Neural progenitor cell (in vitro differentiated cells): ENCODE measurements around the gene RAB6B. TPM values are rescaled to one million over a fixed set of nuclear protein-coding genes. Genes with fewer than 3 reads are reported as not detected.

Source experiments
- DNase-seq: peaks from one replicate; pipeline ENCODE4 v3.0.0-alpha.2; 2016; ENCODE audit warnings: low spot score
- H2AFZ ChIP-seq: fragments of 200-600 bp; sonication (generic); replicated peaks from 2 replicates; pipeline ENCODE4 v1.6.1; 2016; ENCODE audit warnings: antibody characterized with exemption
- H3F3A ChIP-seq: fragments of 200-600 bp; sonication (generic); 2 replicates; pipeline ENCODE4 v1.6.1; 2016; ENCODE audit warnings: antibody characterized with exemption, low read depth
- H3K27ac ChIP-seq: fragments of 200-600 bp; sonication (generic); 2 replicates; pipeline ENCODE4 v1.5.1; 2016; ENCODE audit warnings: mild to moderate bottlenecking
- H3K27me3 ChIP-seq: fragments of 200-600 bp; sonication (generic); 2 replicates; pipeline ENCODE4 v1.6.1; 2016; ENCODE audit warnings: mild to moderate bottlenecking, moderate library complexity
- H3K36me3 ChIP-seq: fragments of 200-600 bp; sonication (generic); 2 replicates; pipeline ENCODE4 v1.5.1; 2016
- H3K4me1 ChIP-seq: fragments of 200-600 bp; sonication (generic); 2 replicates; pipeline ENCODE4 v1.6.1; 2016; ENCODE audit warnings: mixed run types
- H3K4me2 ChIP-seq: fragments of 200-600 bp; sonication (generic); 2 replicates; pipeline ENCODE4 v1.6.1; 2016
- H3K4me3 ChIP-seq: fragments of 200-600 bp; sonication (generic); 2 replicates; pipeline ENCODE4 v1.5.1; 2016
- H3K79me2 ChIP-seq: fragments of 200-600 bp; sonication (generic); 2 replicates; pipeline ENCODE4 v1.6.1; 2016; ENCODE audit warnings: low read depth
- H3K9ac ChIP-seq: fragments of 200-600 bp; sonication (generic); 2 replicates; pipeline ENCODE4 v1.6.1; 2016
- H3K9me3 ChIP-seq: fragments of 200-600 bp; sonication (generic); 2 replicates; pipeline ENCODE4 v1.5.1; 2016; ENCODE audit warnings: low read depth
- H4K20me1 ChIP-seq: fragments of 200-600 bp; sonication (generic); 2 replicates; pipeline ENCODE4 v1.6.1; 2016; ENCODE audit warnings: low read depth
- H3K27ac Mint-ChIP-seq: 3 replicates; pipeline ENCODE4 v1.8.0; 2021; ENCODE audit warnings: mixed read lengths
- H3K27me3 Mint-ChIP-seq: 2 replicates; pipeline ENCODE4 v1.8.0; 2022; ENCODE audit warnings: low read depth, mild to moderate bottlenecking, inconsistent platforms, moderate library complexity, mixed read lengths; ENCODE audit not compliant: insufficient read depth
- H3K36me3 Mint-ChIP-seq: 3 replicates; pipeline ENCODE4 v1.8.0; 2021; ENCODE audit warnings: mixed read lengths
- H3K4me1 Mint-ChIP-seq: 3 replicates; pipeline ENCODE4 v1.8.0; 2021; ENCODE audit warnings: mixed read lengths
- H3K4me3 Mint-ChIP-seq: 3 replicates; pipeline ENCODE4 v1.8.0; 2021; ENCODE audit warnings: mild to moderate bottlenecking, moderate library complexity, mixed read lengths
- H3K9me3 Mint-ChIP-seq: 3 replicates; pipeline ENCODE4 v1.8.0; 2020; ENCODE audit warnings: mixed read lengths
- CTCF ChIP-seq: fragments of 200-600 bp; sonication (generic); IDR thresholded peaks from 2 replicates; pipeline ENCODE4 v1.5.1; 2017; ENCODE audit warnings: antibody characterized with exemption, mild to moderate bottlenecking
- EZH2 ChIP-seq: fragments of 200-600 bp; sonication (generic); IDR thresholded peaks from 2 replicates; pipeline ENCODE4 v1.6.1; 2017; ENCODE audit warnings: antibody characterized with exemption, mild to moderate bottlenecking, moderate library complexity
- EZH2phosphoT487 ChIP-seq: fragments of 200-600 bp; sonication (generic); IDR thresholded peaks from 2 replicates; pipeline ENCODE4 v1.6.1; 2017; ENCODE audit warnings: antibody characterized with exemption
- total RNA-seq: library from RNA; depleted of rRNA; stranded (reverse); fragments of >200 nt; gene quantifications from 2 replicates; pipeline ENCODE4 v1.2.3, GENCODE V29; 2015; ENCODE audit warnings: low replicate concordance

RAB6B gene
- 7.7 and 10.1 TPM in 2 replicates for total RNA-seq

- peak within 1 kb of the TSS; percentile 90 for H3K4me3 Mint-ChIP-seq
Observed at GRCh38 chr3:133895208-133896001, at the start of gene RAB6B. RAB6B (minus strand) TSS chr3:133895882; CDS start chr3:133895466, 416 bp downstream.

GRCh38 chr3:133944641-133945380, 49.1 kb upstream of the RAB6B start:
- Histone ChIP-seq H3K9ac (no peak overlapping the region), H3K9me3 (no peaks in the 10 kb centered on the region), H2AFZ (no peak overlapping the region), H3K36me3 (no peaks in the 10 kb centered on the region), H4K20me1 (no peaks in the 10 kb centered on the region), H3K79me2 (no peaks in the 10 kb centered on the region), H3K27me3 (no peaks in the 10 kb centered on the region), H3K4me1 (no peaks in the 10 kb centered on the region), H3K4me3 (no peak overlapping the region), H3K27ac (no peak overlapping the region), H3K4me2 (no peak overlapping the region), H3F3A (no peaks in the 10 kb centered on the region)
- TF ChIP-seq EZH2phosphoT487, result no peak
- TF ChIP-seq EZH2, result no peak
- no peak for TF ChIP-seq CTCF
- H3K36me3 Mint-ChIP-seq, result no peaks in the 10 kb centered on the region
- DNase-seq, result no peak
- H3K27me3 Mint-ChIP-seq, result peaks cover 14% of the 10 kb centered on the region
- H3K4me3 Mint-ChIP-seq, result peak overlapping the region; percentile 52
- no peaks in the 10 kb centered on the region for H3K9me3 Mint-ChIP-seq
- peaks cover 6% of the 10 kb centered on the region for H3K4me1 Mint-ChIP-seq
- no peak overlapping the region for H3K27ac Mint-ChIP-seq

More at GRCh38 chr3:133895208-133896001, at the start of gene RAB6B:
- H3K9ac ChIP-seq, result peak within 1 kb of the TSS; percentile 21
- no peaks in the 10 kb centered on the region for H3F3A ChIP-seq
- H3K27ac ChIP-seq, result no peak within 1 kb of the TSS
- H3K36me3 Mint-ChIP-seq, result no peaks in the 10 kb centered on the region
- no peaks in the 10 kb centered on the region for H3K9me3 Mint-ChIP-seq
- TF ChIP-seq EZH2, result peak; percentile 50
- TF ChIP-seq EZH2phosphoT487, result peak; percentile 36
- TF ChIP-seq CTCF, result no peak
- peak within 1 kb of the TSS; percentile 98 for H2AFZ ChIP-seq
- peaks cover 65% of the 10 kb centered on the region for H3K27me3 ChIP-seq
- H3K9me3 ChIP-seq, result no peaks in the 10 kb centered on the region
- H3K79me2 ChIP-seq, result peaks cover 7% of the 10 kb centered on the region
- H3K4me1 ChIP-seq, result peaks cover 23% of the 10 kb centered on the region
- H3K27ac Mint-ChIP-seq, result no peak within 1 kb of the TSS
- peaks cover 9% of the 10 kb centered on the region for H4K20me1 ChIP-seq
- peaks cover 29% of the 10 kb centered on the region for H3K27me3 Mint-ChIP-seq
- peak within 1 kb of the TSS; percentile 97 for H3K4me3 ChIP-seq
- no peaks in the 10 kb centered on the region for H3K36me3 ChIP-seq
- peak within 1 kb of the TSS; percentile 88 for H3K4me2 ChIP-seq
- H3K4me1 Mint-ChIP-seq, result peaks cover 22% of the 10 kb centered on the region
- DNase-seq, result peak; percentile 89

DNA sequence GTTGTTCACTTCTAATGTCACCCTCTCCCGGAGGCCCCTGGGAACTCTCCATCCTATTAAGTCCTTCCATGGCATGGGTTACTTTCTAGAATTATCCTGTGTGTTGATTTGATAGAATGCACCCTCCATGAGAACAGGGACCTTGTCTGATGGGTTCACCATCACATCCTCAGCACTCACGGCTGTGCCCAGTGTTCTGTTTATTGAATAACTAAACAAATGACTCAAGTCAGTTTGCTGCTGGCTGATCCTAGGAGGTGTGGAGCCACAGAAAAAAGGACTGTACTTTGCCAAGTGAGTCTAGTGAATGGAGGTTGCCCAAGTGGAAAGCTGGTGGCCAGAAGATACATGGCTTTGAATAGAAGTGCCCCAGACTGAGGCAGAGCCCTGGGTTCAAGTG, 48.5 kb upstream of the RAB6B start:
- H3K27ac Mint-ChIP-seq, result no peak overlapping the region
- no peak overlapping the region for H3K9ac ChIP-seq
- H3K79me2 ChIP-seq, result no peaks in the 10 kb centered on the region
- no peaks in the 10 kb centered on the region for H3K9me3 Mint-ChIP-seq
- no peak overlapping the region for H3K4me3 Mint-ChIP-seq
- peaks cover 6% of the 10 kb centered on the region for H3K4me1 Mint-ChIP-seq
- H3K36me3 ChIP-seq, result no peaks in the 10 kb centered on the region
- H3K9me3 ChIP-seq, result no peaks in the 10 kb centered on the region
- no peaks in the 10 kb centered on the region for H3K36me3 Mint-ChIP-seq
- H3K27ac ChIP-seq, result no peak overlapping the region
- no peak overlapping the region for H2AFZ ChIP-seq
- H3K4me1 ChIP-seq, result no peaks in the 10 kb centered on the region
- H3K4me3 ChIP-seq, result no peak overlapping the region
- H4K20me1 ChIP-seq, result no peaks in the 10 kb centered on the region
- peaks cover 15% of the 10 kb centered on the region for H3K27me3 Mint-ChIP-seq
- TF ChIP-seq EZH2phosphoT487 (no peak), CTCF (no peak), EZH2 (no peak)
- H3F3A ChIP-seq, result no peaks in the 10 kb centered on the region
- no peaks in the 10 kb centered on the region for H3K27me3 ChIP-seq
- H3K4me2 ChIP-seq, result no peak overlapping the region
- DNase-seq, result no peak
